Kasumi-1 (cell line): ENCODE results near the gene LAMB1.
"Not testable (repeated sequence)": the region's sequence is repeated elsewhere in the genome, so short reads cannot be mapped to it uniquely, and the experiment has no call there.

Experiments
- DNase-seq, 2 experiments: peaks; one replicate each; lab custom pipeline; 2025; lab: John Stamatoyannopoulos, UW

The LAMB1 gene

DNA sequence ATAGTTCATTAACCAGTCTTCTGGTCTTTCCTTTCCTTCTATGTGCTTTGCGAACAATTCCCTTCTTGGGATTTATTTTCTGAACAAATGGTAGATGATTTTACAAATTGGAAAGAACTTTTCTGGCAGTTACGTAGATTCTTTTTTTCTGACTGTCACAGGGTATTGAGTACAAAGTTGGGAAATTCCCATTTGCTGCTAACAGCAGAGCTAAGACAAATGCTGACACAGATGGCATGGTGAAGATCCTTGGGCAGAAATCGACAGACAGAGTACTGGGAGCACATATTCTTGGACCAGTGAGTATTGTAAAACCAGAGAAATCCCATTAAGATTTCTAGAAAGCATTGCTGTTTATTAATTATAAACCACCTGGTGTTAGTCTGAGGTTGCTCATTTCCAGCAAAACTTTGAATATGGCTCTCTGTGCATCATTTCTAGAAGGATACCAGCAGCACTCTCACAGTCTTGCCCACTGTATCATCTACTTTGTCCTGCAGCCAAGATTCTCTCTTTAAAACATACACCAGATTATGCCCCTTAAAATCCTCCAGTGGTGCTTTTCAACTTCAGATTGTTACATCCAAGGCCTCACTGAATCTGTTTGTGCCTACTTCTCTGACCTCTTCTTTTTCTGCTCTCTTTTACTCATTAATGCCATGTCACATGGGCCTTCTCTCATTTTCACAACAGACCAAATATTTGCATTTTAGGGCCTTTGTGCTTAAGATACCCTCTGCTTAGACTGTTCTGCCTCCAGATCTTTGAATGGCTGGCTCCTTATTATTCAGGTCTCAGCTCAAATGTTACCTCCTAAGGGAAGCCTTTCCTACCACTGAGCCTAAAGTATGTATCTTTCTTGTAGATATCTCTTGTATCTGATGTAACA is 85.0 kb downstream of the LAMB1 start:
- no peak for DNase-seq

DNA sequence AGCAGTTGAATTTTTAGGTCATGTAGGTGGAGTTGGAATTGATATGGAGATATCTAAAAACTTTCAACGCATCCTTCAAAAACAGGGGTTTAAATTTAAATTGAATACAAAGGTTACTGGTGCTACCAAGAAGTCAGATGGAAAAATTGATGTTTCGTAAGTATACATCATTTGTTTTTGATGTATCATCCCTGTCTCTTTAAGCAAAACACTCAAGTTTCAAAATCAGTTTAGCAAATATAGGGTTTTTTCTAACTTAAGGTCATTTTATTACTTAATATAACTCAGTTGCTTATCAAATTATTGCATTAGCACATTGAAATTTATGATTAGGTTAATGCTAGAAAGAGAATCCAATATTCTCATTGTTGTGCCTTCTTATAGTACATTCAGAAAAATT is 87.4 kb downstream of the LAMB1 start:
- no peak for DNase-seq

DNA sequence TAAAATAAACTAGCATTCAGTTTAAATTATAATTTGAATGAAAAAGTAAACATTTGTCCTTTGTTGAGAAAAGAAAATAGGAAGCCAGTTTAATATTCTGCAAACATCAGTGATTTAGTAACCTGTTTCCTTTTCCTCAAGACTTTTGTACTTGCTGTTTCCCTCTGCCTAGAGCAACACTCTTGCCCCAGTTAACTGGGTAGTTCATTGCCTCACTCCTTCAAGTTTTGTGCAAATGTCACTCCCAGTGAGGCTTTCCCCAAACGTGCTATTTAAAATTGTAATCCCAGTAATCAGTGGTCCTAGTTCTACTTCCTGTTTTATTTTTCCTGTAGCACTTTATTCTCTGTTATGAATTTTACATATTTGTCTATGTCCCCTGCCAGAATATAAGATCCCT is 88.1 kb downstream of the LAMB1 start:
- DNase-seq: peak in 1 of 2 experiments; percentile 8

GRCh38 chr7:107913851-107914250 is 89.1 kb downstream of the LAMB1 start:
- no peak for DNase-seq

GRCh38 chr7:107911981-107912380 is 91.0 kb downstream of the LAMB1 start:
- no peak for DNase-seq

DNA sequence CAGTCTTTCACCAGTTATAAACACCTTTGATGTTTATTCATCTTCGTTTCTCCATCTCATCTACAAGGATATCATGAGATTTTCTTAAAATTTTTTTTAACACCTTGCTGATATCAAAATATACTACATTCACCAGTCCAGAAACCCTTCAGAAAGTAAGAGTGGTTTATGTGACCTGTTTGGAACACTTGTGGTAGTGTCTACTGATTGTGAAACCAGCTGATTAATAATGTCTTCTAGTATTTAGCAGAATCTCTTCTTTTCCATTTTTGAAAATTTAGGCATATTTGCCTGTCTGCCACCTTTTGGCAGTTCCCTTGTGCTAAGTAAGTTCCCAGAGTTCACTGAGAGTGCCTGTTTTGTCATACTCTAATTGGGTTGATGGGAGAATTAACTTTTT is 93.5 kb downstream of the LAMB1 start:
- no peak for DNase-seq

- no peak for DNase-seq
Measured at GRCh38 chr7:107907790-107908189, 95.2 kb downstream of the LAMB1 start.

GRCh38 chr7:107902381-107902780 is 100.6 kb downstream of the LAMB1 start:
- no peak for DNase-seq

DNA sequence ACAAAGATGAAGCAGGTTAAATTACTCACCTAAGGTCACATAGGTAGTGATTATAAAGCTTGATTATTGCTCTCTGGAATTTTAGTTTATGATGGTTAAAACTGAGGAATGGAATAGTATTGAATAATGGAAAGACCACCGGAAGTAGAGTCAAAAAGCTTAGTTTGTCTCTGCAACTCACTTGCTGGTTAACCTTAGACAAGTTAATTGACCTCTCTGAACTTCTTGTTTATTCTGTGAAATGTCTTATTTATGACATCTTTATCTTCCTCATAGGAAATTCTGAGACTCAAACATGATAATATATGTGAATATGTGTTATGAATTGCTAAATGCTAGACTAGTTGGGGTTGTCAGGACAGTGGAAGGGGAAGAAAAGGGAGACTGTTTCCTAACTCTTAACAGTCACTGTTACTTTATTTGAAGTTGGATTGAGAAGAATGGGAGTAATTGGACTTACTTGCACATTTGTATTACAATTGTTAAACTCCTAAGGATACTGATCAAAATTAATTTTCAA is 102.4 kb downstream of the LAMB1 start:
- DNase-seq: no peak

GRCh38 chr7:107898997-107899594 is 103.9 kb downstream of the LAMB1 start:
- DNase-seq: no peak

GRCh38 chr7:107892367-107892741 is 110.6 kb downstream of the LAMB1 start:
- DNase-seq: not testable (repeated sequence)

DNA sequence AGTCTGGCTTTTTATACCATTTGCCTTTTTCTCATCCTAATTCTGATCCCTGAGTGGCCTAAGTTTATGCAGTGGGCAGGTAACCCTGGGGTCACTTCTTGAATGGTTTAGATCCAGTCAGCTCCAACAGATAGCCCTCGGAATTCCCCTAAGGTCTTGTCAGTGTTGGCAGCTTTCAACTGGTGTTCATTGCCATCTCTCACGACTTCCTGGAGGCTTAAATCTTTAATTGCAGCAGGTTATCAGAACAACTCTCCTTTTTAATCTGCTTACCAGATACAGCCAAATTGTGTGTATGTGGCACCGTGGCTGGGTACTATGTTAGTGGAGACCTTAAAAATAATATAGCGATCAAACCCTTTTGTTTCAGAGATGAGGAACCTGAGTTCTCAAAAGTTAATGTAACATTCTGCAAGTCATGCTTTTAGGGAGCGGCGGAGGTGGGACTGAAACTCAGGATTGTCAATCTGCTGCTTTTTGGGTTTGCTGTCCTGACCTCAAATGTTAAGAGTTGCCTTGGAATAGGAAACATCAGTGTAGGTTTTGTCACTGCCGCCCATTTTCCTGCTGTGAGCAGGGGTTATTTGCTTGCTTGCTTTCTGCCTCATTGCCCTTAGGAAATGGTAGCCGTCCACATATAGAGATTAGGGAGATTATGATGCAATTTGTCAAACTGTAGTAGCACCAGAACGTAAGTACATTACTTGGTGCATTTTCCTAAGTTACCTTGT is 111.2 kb downstream of the LAMB1 start:
- DNase-seq: peak in 1 of 2 experiments; percentile 35

DNA sequence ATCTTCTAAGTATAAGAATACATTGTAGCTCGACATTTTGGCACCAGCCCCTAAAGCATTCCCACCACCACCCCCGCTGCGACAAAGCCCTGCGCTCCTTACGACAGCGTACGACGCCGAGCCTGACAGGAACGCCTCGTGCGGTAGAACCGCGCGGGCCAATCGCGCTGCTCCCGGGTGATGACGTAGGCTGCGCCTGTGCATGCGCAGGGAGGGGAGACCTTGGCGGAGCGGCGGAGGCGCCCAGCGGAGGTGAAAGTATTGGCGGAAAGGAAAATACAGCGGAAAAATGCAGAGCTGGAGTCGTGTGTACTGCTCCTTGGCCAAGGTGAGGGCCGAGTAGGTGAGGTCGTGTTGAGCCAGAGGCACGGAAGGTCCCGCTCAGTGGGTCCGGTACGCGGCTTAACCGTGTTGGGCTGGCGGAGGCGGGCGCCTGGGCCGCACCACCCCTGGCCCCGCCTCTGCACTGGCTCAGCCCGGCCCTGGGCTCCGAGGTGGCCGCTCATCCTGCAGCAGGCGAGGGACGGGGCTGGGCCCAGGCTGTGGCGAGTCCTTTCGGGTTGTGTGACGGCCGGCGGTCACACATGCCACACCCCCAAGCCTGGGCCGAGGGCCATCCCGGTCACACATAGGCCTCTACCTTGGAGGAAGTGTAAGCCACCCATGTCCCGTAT is 111.9 kb downstream of the LAMB1 start, which contains the start of gene DLD:
Gene DLD, plus strand, starts transcription at position 222 of the 674 bp plus-strand sequence. Its CDS starts 68 bp downstream, at position 290.
- peak; percentile 90 to 92 for DNase-seq

- peak; percentile 52 to 55 for DNase-seq
Measured at GRCh38 chr7:107890493-107890961, 112.4 kb downstream of the LAMB1 start.

- no peak for DNase-seq
Measured at GRCh38 chr7:107889992-107890391, 113.0 kb downstream of the LAMB1 start.

DNA sequence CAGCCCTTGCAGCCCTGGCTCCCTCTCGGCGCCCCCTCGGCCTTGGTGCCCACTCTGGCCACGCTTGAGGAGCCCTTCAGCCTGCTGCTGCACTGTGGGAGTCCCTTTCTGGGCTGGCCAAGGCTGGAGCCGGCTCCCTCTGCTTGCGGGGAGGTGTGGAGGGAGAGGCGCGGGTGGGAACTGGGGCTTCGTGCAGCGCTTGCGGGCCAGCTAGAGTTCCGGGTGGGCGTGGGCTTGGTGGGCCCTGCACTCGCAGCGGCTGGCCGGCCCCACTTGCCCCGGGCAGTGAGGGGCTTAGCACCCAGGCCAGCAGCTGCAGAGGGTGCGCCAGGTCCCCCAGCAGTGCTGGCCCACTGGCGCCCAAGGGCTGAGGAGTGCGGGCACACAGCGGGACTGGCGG is 115.1 kb downstream of the LAMB1 start:
- DNase-seq: not testable (repeated sequence)

- DNase-seq: no peak
Measured at GRCh38 chr7:107884066-107884818, 118.7 kb downstream of the LAMB1 start.

DNA sequence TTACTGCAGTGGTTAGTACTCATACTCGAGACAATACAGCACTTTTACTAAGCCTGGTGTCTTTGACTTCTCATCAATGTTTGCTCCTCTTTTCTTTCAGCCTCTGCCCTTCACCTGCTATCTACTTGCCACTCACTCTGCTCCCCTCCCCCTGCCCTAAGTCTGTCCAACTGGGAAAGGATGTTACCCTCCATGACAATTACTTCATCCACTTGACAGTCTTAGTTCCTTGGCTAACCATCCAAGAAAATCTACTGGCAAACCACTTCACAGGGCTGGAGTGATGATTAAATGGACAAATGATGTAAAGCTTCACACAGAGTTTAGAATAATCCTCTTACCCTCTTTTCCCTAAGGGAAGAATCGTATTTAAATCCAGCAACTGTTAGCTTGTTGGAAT is 120.2 kb downstream of the LAMB1 start:
- DNase-seq: no peak

DNA sequence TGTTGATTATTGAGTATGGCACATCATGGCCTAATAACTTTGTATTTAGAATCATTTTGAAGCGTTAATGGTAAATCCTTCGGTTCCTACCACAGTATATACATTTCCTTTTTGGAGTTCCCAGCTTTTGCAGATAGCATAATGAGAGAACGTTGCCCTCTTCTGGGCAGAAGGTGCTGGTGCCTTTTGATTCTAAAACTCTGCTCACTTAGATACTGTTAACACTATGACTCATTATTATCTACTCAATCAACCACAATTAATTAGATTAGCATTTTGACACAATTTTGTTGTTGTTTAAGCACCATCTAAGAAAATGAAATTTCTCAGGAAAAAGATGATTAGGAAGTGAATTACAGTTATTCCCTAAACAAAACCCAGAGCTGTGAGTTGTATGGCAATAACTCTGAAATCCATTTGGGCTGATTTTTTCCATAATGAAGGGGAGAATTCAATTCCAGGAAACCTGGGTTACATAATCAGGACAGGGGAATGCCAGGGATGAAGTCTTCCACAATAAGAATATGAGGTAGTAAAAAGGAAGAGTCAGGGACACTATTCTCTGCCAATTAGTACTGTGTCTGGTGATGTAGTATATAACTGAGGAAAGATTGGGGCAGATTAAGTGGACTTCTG is 123.4 kb downstream of the LAMB1 start:
- peak; percentile 76 to 90 for DNase-seq

DNA sequence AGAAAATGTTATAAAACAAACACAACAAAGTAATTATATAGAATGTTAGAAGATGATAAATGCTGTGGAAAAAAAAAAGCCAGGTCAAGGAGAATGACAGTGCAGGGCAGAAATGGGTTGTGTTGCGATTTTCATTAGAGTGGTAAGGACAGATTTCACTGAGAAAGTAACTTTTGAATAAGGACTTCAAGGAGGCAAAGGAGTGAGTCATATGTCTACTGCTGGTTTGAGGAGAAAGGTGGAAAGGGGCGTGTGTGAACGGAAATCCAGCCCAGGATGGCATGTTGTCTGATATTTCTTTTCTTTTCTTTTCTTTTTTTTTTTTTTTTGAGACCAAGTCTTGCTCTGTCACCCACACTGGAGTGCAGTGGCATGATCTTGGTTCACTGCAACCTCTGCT is 124.3 kb downstream of the LAMB1 start:
- DNase-seq: no peak
